OCI-LY3 (cell line): ENCODE results near the gene CNOT3.

Source experiments
- H2AFZ ChIP-seq: fragments of 200-600, 300-600 bp; shearing (Covaris generic); 2 replicates; pipeline ENCODE4 v1.6.0; 2014; ENCODE audit warnings: antibody characterized with exemption, low read depth, low read length
- H3K27ac ChIP-seq: fragments of 200-600, 300-600 bp; sonication (generic); 2 replicates; pipeline ENCODE4 v1.5.1; 2014; ENCODE audit warnings: mild to moderate bottlenecking, low read length, moderate library complexity, mixed read lengths
- H3K27me3 ChIP-seq: fragments of 200-600, 300-600 bp; sonication (generic); 2 replicates; pipeline ENCODE4 v1.6.1; 2014; ENCODE audit warnings: low read depth, low read length, mixed read lengths
- H3K36me3 ChIP-seq: fragments of 200-600, 300-600 bp; sonication (generic); replicated peaks from 2 replicates; pipeline ENCODE3; 2014; ENCODE audit warnings: low read depth, low read length, mixed read lengths
- H3K4me1 ChIP-seq: fragments of 300-600, 200-600 bp; sonication (generic); 2 replicates; pipeline ENCODE4 v1.6.1; 2014; ENCODE audit warnings: low read length, mixed read lengths
- H3K4me2 ChIP-seq: fragments of 200-600, 300-600 bp; sonication (generic); 2 replicates; pipeline ENCODE4 v1.6.1; 2014; ENCODE audit warnings: low read length, mixed read lengths
- H3K4me3 ChIP-seq: fragments of 300-600, 200-600 bp; sonication (generic); 2 replicates; pipeline ENCODE4 v1.5.1; 2014; ENCODE audit warnings: antibody characterized with exemption, mild to moderate bottlenecking, low read length, moderate library complexity
- H3K79me2 ChIP-seq: fragments of 300-600, 200-600 bp; shearing (Covaris generic); 2 replicates; pipeline ENCODE4 v1.6.1; 2014; ENCODE audit warnings: mild to moderate bottlenecking, low read length, mixed read lengths
- H3K9ac ChIP-seq: fragments of 300-600, 200-600 bp; shearing (Covaris generic); 2 replicates; pipeline ENCODE4 v1.6.0; 2014; ENCODE audit warnings: mild to moderate bottlenecking, low read length, moderate library complexity
- H3K9me3 ChIP-seq: fragments of 200-600, 300-600 bp; shearing (Covaris generic); 2 replicates; pipeline ENCODE4 v1.6.1; 2014; ENCODE audit warnings: low read length, mixed read lengths; ENCODE audit not compliant: insufficient read depth
- H4K20me1 ChIP-seq: fragments of 200-600, 300-600 bp; sonication (generic); 2 replicates; pipeline ENCODE4 v1.6.1; 2016; ENCODE audit warnings: low read length, mixed read lengths; ENCODE audit not compliant: insufficient read depth
- CTCF ChIP-seq: fragments of 200-600, 300-600 bp; sonication (generic); IDR thresholded peaks from 2 replicates; pipeline ENCODE4 v1.5.1; 2014; ENCODE audit warnings: antibody characterized with exemption, low read length, low read depth
- EZH2phosphoT487 ChIP-seq: fragments of 200-600 bp; shearing (Covaris generic); IDR thresholded peaks from 2 replicates; pipeline ENCODE4 v1.6.1; 2018; ENCODE audit warnings: antibody characterized with exemption, mixed run types, low read depth

The CNOT3 gene

GRCh38 chr19:54158812-54159351 lies 21.3 kb downstream of the CNOT3 start:
- Histone ChIP-seq H3K9me3 (no peaks in the 10 kb centered on the region), H3K27me3 (no peaks in the 10 kb centered on the region), H3K9ac (peak overlapping the region; percentile 70), H4K20me1 (no peaks in the 10 kb centered on the region), H3K36me3 (peaks cover 39% of the 10 kb centered on the region), H3K4me1 (peaks cover 18% of the 10 kb centered on the region), H3K4me3 (peak overlapping the region; percentile 81), H3K4me2 (peak overlapping the region; percentile 95), H3K27ac (peak overlapping the region; percentile 74), H2AFZ (peak overlapping the region; percentile 48; the same call in 1 of the 2 replicates), H3K79me2 (peaks cover 18% of the 10 kb centered on the region)
- no peak for TF ChIP-seq CTCF
- TF ChIP-seq EZH2phosphoT487: no peak

- H3K27me3 ChIP-seq: no peaks in the 10 kb centered on the region
- H3K4me1 ChIP-seq: peaks cover 18% of the 10 kb centered on the region
- peaks cover 32% of the 10 kb centered on the region for H3K36me3 ChIP-seq
- H3K4me2 ChIP-seq: peak within 1 kb of the TSS; percentile 95
- TF ChIP-seq CTCF (peak; percentile 53), EZH2phosphoT487 (no peak)
- H3K4me3 ChIP-seq: peak within 1 kb of the TSS; percentile 81
- no peaks in the 10 kb centered on the region for H3K9me3 ChIP-seq
- H3K27ac ChIP-seq: peak within 1 kb of the TSS; percentile 74
- peak within 1 kb of the TSS; percentile 78 for H3K9ac ChIP-seq
- peak within 1 kb of the TSS; percentile 61 for H2AFZ ChIP-seq
- peaks cover 18% of the 10 kb centered on the region for H3K79me2 ChIP-seq
- H4K20me1 ChIP-seq: no peaks in the 10 kb centered on the region
These were observed 22.0 kb downstream of the CNOT3 start, which contains the start of gene LENG1 for GRCh38 chr19:54159352-54160181. Gene LENG1 (minus strand): TSS chr19:54159721. CDS start chr19:54159695, 26 bp downstream.

GRCh38 chr19:54160182-54160811 lies 22.7 kb downstream of the CNOT3 start:
- Histone ChIP-seq H3K4me3 (peak overlapping the region; percentile 79), H2AFZ (peak overlapping the region; percentile 55), H3K4me1 (peaks cover 18% of the 10 kb centered on the region), H3K36me3 (peaks cover 25% of the 10 kb centered on the region), H3K79me2 (peaks cover 18% of the 10 kb centered on the region), H3K9me3 (no peaks in the 10 kb centered on the region), H4K20me1 (no peaks in the 10 kb centered on the region), H3K27ac (peak overlapping the region; percentile 49), H3K9ac (peak overlapping the region; percentile 78), H3K27me3 (no peaks in the 10 kb centered on the region), H3K4me2 (peak overlapping the region; percentile 79)
- TF ChIP-seq EZH2phosphoT487 (no peak), CTCF (no peak)

GRCh38 chr19:54160854-54161253 lies 23.3 kb downstream of the CNOT3 start:
- TF ChIP-seq EZH2phosphoT487 (no peak), CTCF (no peak)
- peak overlapping the region; percentile 79 for H3K4me2 ChIP-seq
- H4K20me1 ChIP-seq: no peaks in the 10 kb centered on the region
- H3K27ac ChIP-seq: no peak overlapping the region
- H3K4me3 ChIP-seq: peak overlapping the region; percentile 79
- H3K4me1 ChIP-seq: peaks cover 18% of the 10 kb centered on the region
- H3K9ac ChIP-seq: no peak overlapping the region; the same call in 1 of the 2 replicates
- peaks cover 22% of the 10 kb centered on the region for H3K36me3 ChIP-seq
- no peaks in the 10 kb centered on the region for H3K9me3 ChIP-seq
- no peaks in the 10 kb centered on the region for H3K27me3 ChIP-seq
- no peak overlapping the region for H2AFZ ChIP-seq
- H3K79me2 ChIP-seq: peaks cover 18% of the 10 kb centered on the region
